ENCODE data around the gene ATG16L1.

DNA sequence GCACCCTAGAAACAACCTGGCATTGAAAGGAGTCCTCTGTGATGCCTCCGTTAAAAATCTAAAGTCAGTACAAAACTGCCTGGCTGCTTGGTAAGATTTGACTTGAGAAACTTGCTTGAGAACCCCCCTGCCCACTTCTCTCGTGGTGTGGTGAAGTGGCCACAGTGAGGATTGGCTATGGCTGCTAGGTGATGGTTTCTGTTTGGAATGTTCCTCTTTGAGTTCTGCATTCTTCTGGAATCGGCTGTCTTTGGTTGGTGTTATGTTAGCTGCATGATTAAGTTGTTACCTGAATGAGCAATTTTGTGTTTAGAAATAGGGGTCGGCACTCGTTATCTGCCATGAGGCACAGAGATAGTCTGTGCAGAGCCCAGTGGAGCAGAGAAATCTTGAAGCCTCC is 34.4 kb downstream of the ATG16L1 start:
- TF ChIP-seq SMC3 (IDR thresholded peaks at IDR 0.05; ENCODE audit: low read depth, low read length), result no peak
- TF ChIP-seq, protein P1, sequence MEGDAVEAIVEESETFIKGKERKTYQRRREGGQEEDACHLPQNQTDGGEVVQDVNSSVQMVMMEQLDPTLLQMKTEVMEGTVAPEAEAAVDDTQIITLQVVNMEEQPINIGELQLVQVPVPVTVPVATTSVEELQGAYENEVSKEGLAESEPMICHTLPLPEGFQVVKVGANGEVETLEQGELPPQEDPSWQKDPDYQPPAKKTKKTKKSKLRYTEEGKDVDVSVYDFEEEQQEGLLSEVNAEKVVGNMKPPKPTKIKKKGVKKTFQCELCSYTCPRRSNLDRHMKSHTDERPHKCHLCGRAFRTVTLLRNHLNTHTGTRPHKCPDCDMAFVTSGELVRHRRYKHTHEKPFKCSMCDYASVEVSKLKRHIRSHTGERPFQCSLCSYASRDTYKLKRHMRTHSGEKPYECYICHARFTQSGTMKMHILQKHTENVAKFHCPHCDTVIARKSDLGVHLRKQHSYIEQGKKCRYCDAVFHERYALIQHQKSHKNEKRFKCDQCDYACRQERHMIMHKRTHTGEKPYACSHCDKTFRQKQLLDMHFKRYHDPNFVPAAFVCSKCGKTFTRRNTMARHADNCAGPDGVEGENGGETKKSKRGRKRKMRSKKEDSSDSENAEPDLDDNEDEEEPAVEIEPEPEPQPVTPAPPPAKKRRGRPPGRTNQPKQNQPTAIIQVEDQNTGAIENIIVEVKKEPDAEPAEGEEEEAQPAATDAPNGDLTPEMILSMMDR (conservative IDR thresholded peaks at IDR 0.05; ENCODE audit: low read depth, low read length), result no peak

All from IMR-90 (cell line).